HEK293 (cell line): ENCODE data around the gene PAX4.

ENCODE experiments used
- CTCF ChIA-PET: fragments of 350-600 bp; formaldehyde crosslinking; extraction: SDS; loops from one replicate; lab custom pipeline; 2021; ENCODE audit warnings: antibody characterized with exemption; lab: Yijun Ruan, JAX
- POLR2A ChIA-PET: fragments of 300-600 bp; formaldehyde crosslinking; extraction: SDS; loops from one replicate; lab custom pipeline; 2020; ENCODE audit warnings: antibody characterized with exemption, inconsistent platforms; lab: Yijun Ruan, JAX
- H3K27ac ChIP-seq: fragments of 200-500 bp; sonication (Bioruptor generic); 2 replicates; pipeline ENCODE4 v1.5.1; 2014; ENCODE audit warnings: low read depth, low read length, control low read depth, inconsistent platforms; ENCODE audit errors: extremely low read depth
- H3K36me3 ChIP-seq, 2 experiments: fragments of 200-500 bp in 1 of 2; sonication (Bioruptor generic) in 1 of 2; 1 replicate in 1 of 2; 2 replicates in 1 of 2; pipeline ENCODE4 v1.5.1; 2014 to 2017; ENCODE audit warnings: inconsistent platforms in 2 of 2, low read length in 2 of 2; ENCODE audit not compliant: control insufficient read depth in 2 of 2, insufficient read depth in 1 of 2
- H3K4me1 ChIP-seq: fragments of 200-500 bp; sonication (Bioruptor generic); 2 replicates; pipeline ENCODE4 v1.5.1; 2014; ENCODE audit warnings: mild to moderate bottlenecking, low read length, inconsistent platforms; ENCODE audit not compliant: control insufficient read depth, insufficient read depth
- H3K4me3 ChIP-seq: 2 replicates; pipeline ENCODE4 v1.5.1; 2011; ENCODE audit warnings: low read depth, mild to moderate bottlenecking, control low read depth, low read length, moderate library complexity
- H3K9me3 ChIP-seq: fragments of 200-500 bp; sonication (Bioruptor generic); 2 replicates; pipeline ENCODE4 v1.5.1; 2014; ENCODE audit warnings: low read depth, low read length, inconsistent platforms; ENCODE audit not compliant: control insufficient read depth, insufficient read depth
- PRDM1 ChIP-seq: fragments of 450-650 bp; formaldehyde crosslinking; IDR thresholded peaks from 2 replicates; pipeline ENCODE4; 2016; ENCODE audit warnings: missing biosample characterization, missing genetic modification characterization
- SP2 ChIP-seq: fragments of 450-650 bp; formaldehyde crosslinking; IDR thresholded peaks from 2 replicates; pipeline ENCODE4 v1.5.1; 2016; ENCODE audit warnings: missing biosample characterization, missing genetic modification characterization
- SP7 ChIP-seq: fragments of 450-650 bp; formaldehyde crosslinking; IDR thresholded peaks from 2 replicates; pipeline ENCODE4 v1.5.1; 2016; ENCODE audit warnings: missing biosample characterization, missing genetic modification characterization
- ZBTB17 ChIP-seq: fragments of 450-650 bp; formaldehyde crosslinking; IDR thresholded peaks from 2 replicates; pipeline ENCODE4 v1.5.1; 2016; ENCODE audit warnings: missing biosample characterization, missing genetic modification characterization
- ZBTB20 ChIP-seq: fragments of 450-650 bp; formaldehyde crosslinking; IDR thresholded peaks from 2 replicates; pipeline ENCODE4 v1.5.1; 2016; ENCODE audit warnings: missing biosample characterization, missing genetic modification characterization
- ZEB2 ChIP-seq: fragments of 450-650 bp; formaldehyde crosslinking; IDR thresholded peaks from 2 replicates; pipeline ENCODE4 v1.5.1; 2016; ENCODE audit warnings: missing biosample characterization, missing genetic modification characterization
- ZFP3 ChIP-seq: fragments of 450-650 bp; formaldehyde crosslinking; IDR thresholded peaks from 2 replicates; pipeline ENCODE4 v1.5.1; 2016; ENCODE audit warnings: low read depth, missing biosample characterization, missing genetic modification characterization
- ZFP37 ChIP-seq: fragments of 450-650 bp; formaldehyde crosslinking; IDR thresholded peaks from 2 replicates; pipeline ENCODE4 v1.5.1; 2016; ENCODE audit warnings: missing biosample characterization, missing genetic modification characterization
- ZFP69B ChIP-seq: fragments of 450-650 bp; formaldehyde crosslinking; IDR thresholded peaks from 2 replicates; pipeline ENCODE4 v1.5.1; 2016; ENCODE audit warnings: missing biosample characterization, missing genetic modification characterization
- ZNF202 ChIP-seq: fragments of 450-650 bp; formaldehyde crosslinking; IDR thresholded peaks from 2 replicates; pipeline ENCODE4 v1.5.1; 2016; ENCODE audit warnings: missing biosample characterization, missing genetic modification characterization, borderline replicate concordance
- ZNF433 ChIP-seq: fragments of 450-650 bp; formaldehyde crosslinking; IDR thresholded peaks from 2 replicates; pipeline ENCODE4 v1.5.1; 2016; ENCODE audit warnings: missing biosample characterization, missing genetic modification characterization, low read depth
- ZNF48 ChIP-seq: fragments of 450-650 bp; formaldehyde crosslinking; IDR thresholded peaks from 2 replicates; pipeline ENCODE4 v1.5.1; 2016; ENCODE audit warnings: missing biosample characterization, missing genetic modification characterization
- ZNF558 ChIP-seq: fragments of 450-650 bp; formaldehyde crosslinking; IDR thresholded peaks from 2 replicates; pipeline ENCODE4 v1.5.1; 2016; ENCODE audit warnings: missing biosample characterization, missing genetic modification characterization
- ZNF600 ChIP-seq: fragments of 450-650 bp; formaldehyde crosslinking; IDR thresholded peaks from 2 replicates; pipeline ENCODE4 v1.5.1; 2016; ENCODE audit warnings: missing biosample characterization, missing genetic modification characterization
- ZNF629 ChIP-seq: fragments of 450-650 bp; formaldehyde crosslinking; IDR thresholded peaks from 2 replicates; pipeline ENCODE4 v1.5.1; 2017; ENCODE audit warnings: missing biosample characterization, missing genetic modification characterization
- ZNF664 ChIP-seq: fragments of 450-650 bp; formaldehyde crosslinking; IDR thresholded peaks from 2 replicates; pipeline ENCODE4 v1.5.1; 2016; ENCODE audit warnings: missing biosample characterization, missing genetic modification characterization
- ZNF701 ChIP-seq: fragments of 450-650 bp; formaldehyde crosslinking; IDR thresholded peaks from 2 replicates; pipeline ENCODE4 v1.5.1; 2016; ENCODE audit warnings: missing biosample characterization, missing genetic modification characterization
- ZNF792 ChIP-seq: fragments of 450-650 bp; formaldehyde crosslinking; IDR thresholded peaks from 2 replicates; pipeline ENCODE4 v1.5.1; 2016; ENCODE audit warnings: missing biosample characterization, missing genetic modification characterization
- TF ChIP-seq, protein P1 (sequence below): fragments of 450-650 bp; formaldehyde crosslinking; IDR thresholded peaks from 2 replicates; pipeline ENCODE4 v1.5.1; 2017; ENCODE audit warnings: missing biosample characterization, missing genetic modification characterization
- TF ChIP-seq, protein P2 (sequence below): fragments of 450-650 bp; formaldehyde crosslinking; IDR thresholded peaks from 2 replicates; pipeline ENCODE4 v1.5.1; 2016; ENCODE audit warnings: missing biosample characterization, missing genetic modification characterization
- TF ChIP-seq, protein P3 (sequence below): fragments of 450-650 bp; formaldehyde crosslinking; IDR thresholded peaks from 2 replicates; pipeline ENCODE4 v1.5.1; 2017; ENCODE audit warnings: missing biosample characterization, missing genetic modification characterization
- TF ChIP-seq, protein P4 (sequence below): fragments of 450-650 bp; IDR thresholded peaks from 2 replicates; pipeline ENCODE4 v1.5.1; 2018; ENCODE audit warnings: missing biosample characterization, mild to moderate bottlenecking, missing genetic modification characterization
- TF ChIP-seq, protein P5 (sequence below): fragments of 450-650 bp; formaldehyde crosslinking; IDR thresholded peaks from 2 replicates; pipeline ENCODE4 v1.5.1; 2016; ENCODE audit warnings: missing biosample characterization, missing genetic modification characterization

The PAX4 gene

DNA sequence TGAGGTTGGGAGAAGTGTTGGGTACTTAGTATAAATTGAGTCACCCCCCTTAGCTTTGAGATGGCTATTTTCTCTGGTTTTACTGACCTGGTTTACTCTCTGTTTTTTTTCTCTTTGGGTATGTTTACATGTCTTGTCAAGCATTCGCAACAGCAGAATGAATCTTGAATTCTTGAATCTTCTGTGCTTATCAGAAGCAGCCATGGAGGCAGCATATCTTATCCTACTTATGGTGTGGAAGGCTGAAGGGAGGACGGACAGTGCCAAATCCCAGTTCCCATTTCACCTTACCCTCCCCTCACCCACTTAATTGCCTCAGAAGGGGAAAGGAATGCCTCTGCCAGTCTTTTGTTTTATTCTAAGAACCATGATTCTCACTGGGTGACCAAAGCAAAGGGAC, 37.8 kb upstream of the PAX4 start:
- Histone ChIP-seq H3K27ac (no peak overlapping the region), H3K36me3 (peaks cover 4 to 41% of the 10 kb centered on the region in 2 experiments; a peak in 2 of 3 replicates), H3K4me1 (peaks cover 3% of the 10 kb centered on the region; the same call in 1 of the 2 replicates), H3K9me3 (no peaks in the 10 kb centered on the region), H3K4me3 (no peak overlapping the region)
- POLR2A ChIA-PET = no interaction called here
- TF ChIP-seq ZNF558 = no peak
- TF ChIP-seq ZNF433 = no peak
- TF ChIP-seq ZNF664 (tag by site-specific recombination) = no peak
- no peak for TF ChIP-seq ZNF792
- TF ChIP-seq ZNF629 (tag by site-specific recombination) = no peak
- TF ChIP-seq ZFP3 = no peak
- TF ChIP-seq ZFP69B = no peak
- no peak for TF ChIP-seq ZBTB20 (tag by site-specific recombination)
- TF ChIP-seq SP2 (tag by site-specific recombination) = no peak
- TF ChIP-seq, protein P1, sequence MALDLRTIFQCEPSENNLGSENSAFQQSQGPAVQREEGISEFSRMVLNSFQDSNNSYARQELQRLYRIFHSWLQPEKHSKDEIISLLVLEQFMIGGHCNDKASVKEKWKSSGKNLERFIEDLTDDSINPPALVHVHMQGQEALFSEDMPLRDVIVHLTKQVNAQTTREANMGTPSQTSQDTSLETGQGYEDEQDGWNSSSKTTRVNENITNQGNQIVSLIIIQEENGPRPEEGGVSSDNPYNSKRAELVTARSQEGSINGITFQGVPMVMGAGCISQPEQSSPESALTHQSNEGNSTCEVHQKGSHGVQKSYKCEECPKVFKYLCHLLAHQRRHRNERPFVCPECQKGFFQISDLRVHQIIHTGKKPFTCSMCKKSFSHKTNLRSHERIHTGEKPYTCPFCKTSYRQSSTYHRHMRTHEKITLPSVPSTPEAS (tag by site-specific recombination) = no peak
- no peak for TF ChIP-seq ZNF48 (tag by site-specific recombination)
- CTCF ChIA-PET = no interaction called here

DNA sequence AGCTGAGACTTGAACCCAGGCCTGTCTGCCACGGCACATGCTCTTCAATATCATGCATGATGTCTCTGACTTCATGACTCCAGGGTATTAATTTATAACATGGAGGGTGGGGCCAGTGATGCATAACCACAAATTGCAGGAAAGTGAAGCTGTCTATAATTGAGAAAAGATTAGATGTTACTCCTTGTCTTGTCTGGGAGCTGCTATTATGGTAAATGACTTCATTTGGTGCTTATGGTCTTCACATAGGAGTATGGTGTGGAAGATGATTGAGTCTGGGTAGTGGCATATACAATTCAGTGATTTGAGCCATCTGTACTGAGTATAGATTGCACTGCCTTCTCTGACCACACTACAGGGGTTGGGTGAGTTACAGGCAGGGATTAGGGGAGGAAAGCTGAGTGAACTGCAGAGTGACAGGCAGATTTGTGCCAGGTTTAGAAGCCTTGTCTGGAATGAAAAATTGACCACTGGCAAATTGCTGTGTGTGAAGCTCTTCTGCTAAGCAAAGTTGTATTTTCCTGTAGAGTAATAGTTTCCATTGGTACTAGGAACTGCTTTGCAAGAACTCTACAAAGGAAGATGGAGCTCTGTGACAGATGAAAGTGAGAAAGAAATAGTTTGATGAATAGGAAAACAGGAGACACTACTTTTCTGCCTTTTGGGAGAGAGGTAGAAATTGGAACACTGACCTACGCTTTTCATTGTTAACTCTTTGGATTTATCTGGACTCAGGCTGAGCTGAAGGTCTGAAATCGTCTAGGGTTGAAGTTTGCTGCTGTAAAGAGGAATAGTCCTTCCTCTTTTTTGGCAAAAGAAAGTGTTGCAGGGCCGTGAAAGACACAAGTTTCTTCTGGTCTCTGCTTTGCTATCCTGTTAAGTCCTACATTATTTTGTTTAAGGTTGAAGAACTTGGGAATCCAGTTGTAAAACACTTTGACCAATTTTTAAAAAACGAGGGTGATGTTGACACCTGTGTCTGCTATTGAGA, 36.8 kb upstream of the PAX4 start:
- peaks cover 4 to 37% of the 10 kb centered on the region in 2 experiments; a peak in 2 of 3 replicates for H3K36me3 ChIP-seq
- H3K9me3 ChIP-seq = no peaks in the 10 kb centered on the region
- H3K4me1 ChIP-seq = peaks cover 3% of the 10 kb centered on the region; the same call in 1 of the 2 replicates
- no peak overlapping the region for H3K27ac ChIP-seq
- CTCF ChIA-PET = interaction anchor here (0.5 to 0.9 kb wide), 4 partner anchors 9 to 183 kb away, joined by 3 to 4 read pairs (median 4); no protein-coding TSS in a partner anchor
- POLR2A ChIA-PET = no interaction called here
- no peak overlapping the region for H3K4me3 ChIP-seq
- TF ChIP-seq, protein P2, sequence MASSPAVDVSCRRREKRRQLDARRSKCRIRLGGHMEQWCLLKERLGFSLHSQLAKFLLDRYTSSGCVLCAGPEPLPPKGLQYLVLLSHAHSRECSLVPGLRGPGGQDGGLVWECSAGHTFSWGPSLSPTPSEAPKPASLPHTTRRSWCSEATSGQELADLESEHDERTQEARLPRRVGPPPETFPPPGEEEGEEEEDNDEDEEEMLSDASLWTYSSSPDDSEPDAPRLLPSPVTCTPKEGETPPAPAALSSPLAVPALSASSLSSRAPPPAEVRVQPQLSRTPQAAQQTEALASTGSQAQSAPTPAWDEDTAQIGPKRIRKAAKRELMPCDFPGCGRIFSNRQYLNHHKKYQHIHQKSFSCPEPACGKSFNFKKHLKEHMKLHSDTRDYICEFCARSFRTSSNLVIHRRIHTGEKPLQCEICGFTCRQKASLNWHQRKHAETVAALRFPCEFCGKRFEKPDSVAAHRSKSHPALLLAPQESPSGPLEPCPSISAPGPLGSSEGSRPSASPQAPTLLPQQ (tag by site-specific recombination) = 0 out of 2 replicates have a peak, but pooled peaks have one; percentile 22
- TF ChIP-seq ZNF701 (tag by site-specific recombination) = no peak
- TF ChIP-seq, protein P3, sequence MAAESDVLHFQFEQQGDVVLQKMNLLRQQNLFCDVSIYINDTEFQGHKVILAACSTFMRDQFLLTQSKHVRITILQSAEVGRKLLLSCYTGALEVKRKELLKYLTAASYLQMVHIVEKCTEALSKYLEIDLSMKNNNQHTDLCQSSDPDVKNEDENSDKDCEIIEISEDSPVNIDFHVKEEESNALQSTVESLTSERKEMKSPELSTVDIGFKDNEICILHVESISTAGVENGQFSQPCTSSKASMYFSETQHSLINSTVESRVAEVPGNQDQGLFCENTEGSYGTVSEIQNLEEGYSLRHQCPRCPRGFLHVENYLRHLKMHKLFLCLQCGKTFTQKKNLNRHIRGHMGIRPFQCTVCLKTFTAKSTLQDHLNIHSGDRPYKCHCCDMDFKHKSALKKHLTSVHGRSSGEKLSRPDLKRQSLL = peak; percentile 29; the same call in 1 of the 2 replicates
- TF ChIP-seq, protein P4, sequence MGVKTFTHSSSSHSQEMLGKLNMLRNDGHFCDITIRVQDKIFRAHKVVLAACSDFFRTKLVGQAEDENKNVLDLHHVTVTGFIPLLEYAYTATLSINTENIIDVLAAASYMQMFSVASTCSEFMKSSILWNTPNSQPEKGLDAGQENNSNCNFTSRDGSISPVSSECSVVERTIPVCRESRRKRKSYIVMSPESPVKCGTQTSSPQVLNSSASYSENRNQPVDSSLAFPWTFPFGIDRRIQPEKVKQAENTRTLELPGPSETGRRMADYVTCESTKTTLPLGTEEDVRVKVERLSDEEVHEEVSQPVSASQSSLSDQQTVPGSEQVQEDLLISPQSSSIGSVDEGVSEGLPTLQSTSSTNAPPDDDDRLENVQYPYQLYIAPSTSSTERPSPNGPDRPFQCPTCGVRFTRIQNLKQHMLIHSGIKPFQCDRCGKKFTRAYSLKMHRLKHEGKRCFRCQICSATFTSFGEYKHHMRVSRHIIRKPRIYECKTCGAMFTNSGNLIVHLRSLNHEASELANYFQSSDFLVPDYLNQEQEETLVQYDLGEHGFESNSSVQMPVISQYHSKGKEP = 0 out of 2 replicates have a peak, but pooled peaks have one; percentile 16
- no peak for TF ChIP-seq ZFP3
- TF ChIP-seq ZNF600 (tag by site-specific recombination) = 0 out of 2 replicates have a peak, but pooled peaks have one; percentile 14
- peak; percentile 28; the same call in 1 of the 2 replicates for TF ChIP-seq PRDM1 (tag by site-specific recombination)
- TF ChIP-seq, protein P5, sequence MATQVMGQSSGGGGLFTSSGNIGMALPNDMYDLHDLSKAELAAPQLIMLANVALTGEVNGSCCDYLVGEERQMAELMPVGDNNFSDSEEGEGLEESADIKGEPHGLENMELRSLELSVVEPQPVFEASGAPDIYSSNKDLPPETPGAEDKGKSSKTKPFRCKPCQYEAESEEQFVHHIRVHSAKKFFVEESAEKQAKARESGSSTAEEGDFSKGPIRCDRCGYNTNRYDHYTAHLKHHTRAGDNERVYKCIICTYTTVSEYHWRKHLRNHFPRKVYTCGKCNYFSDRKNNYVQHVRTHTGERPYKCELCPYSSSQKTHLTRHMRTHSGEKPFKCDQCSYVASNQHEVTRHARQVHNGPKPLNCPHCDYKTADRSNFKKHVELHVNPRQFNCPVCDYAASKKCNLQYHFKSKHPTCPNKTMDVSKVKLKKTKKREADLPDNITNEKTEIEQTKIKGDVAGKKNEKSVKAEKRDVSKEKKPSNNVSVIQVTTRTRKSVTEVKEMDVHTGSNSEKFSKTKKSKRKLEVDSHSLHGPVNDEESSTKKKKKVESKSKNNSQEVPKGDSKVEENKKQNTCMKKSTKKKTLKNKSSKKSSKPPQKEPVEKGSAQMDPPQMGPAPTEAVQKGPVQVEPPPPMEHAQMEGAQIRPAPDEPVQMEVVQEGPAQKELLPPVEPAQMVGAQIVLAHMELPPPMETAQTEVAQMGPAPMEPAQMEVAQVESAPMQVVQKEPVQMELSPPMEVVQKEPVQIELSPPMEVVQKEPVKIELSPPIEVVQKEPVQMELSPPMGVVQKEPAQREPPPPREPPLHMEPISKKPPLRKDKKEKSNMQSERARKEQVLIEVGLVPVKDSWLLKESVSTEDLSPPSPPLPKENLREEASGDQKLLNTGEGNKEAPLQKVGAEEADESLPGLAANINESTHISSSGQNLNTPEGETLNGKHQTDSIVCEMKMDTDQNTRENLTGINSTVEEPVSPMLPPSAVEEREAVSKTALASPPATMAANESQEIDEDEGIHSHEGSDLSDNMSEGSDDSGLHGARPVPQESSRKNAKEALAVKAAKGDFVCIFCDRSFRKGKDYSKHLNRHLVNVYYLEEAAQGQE (tag by site-specific recombination) = no peak
- TF ChIP-seq ZEB2 (tag by site-specific recombination) = 0 out of 2 replicates have a peak, but pooled peaks have one; percentile 28
- no peak for TF ChIP-seq ZNF202
- peak; percentile 84 for TF ChIP-seq ZBTB17 (tag by site-specific recombination)
- TF ChIP-seq SP7 (tag by site-specific recombination) = peak; percentile 99
- no peak for TF ChIP-seq ZFP37 (tag by site-specific recombination)
